NCI-H2227 (cell line): Measurements from ENCODE around the gene CXCR6.

ENCODE experiments used
- DNase-seq: peaks from one replicate; lab custom pipeline; 2025; ENCODE audit not compliant: unreplicated experiment; lab: John Stamatoyannopoulos, UW

CXCR6 gene

GRCh38 chr3:45921158-45922038 is 21.9 kb upstream of the CXCR6 start:
- DNase-seq = no peak

- no peak for DNase-seq
These were observed 21.3 kb upstream of the CXCR6 start for GRCh38 chr3:45922039-45922326.

- DNase-seq = no peak
These were observed 20.2 kb upstream of the CXCR6 start for GRCh38 chr3:45922950-45923590.

GRCh38 chr3:45923755-45924154 is 19.5 kb upstream of the CXCR6 start:
- DNase-seq = no peak

- DNase-seq = no peak
These were observed 15.4 kb upstream of the CXCR6 start for GRCh38 chr3:45927881-45928280.

GRCh38 chr3:45929042-45929679 is 14.1 kb upstream of the CXCR6 start:
- peak; percentile 31 for DNase-seq

- no peak for DNase-seq
These were observed 11.8 kb upstream of the CXCR6 start for GRCh38 chr3:45931496-45931895.

- no peak for DNase-seq
These were observed 11.2 kb upstream of the CXCR6 start for GRCh38 chr3:45932112-45932511.

- DNase-seq = no peak
These were observed 9.7 kb upstream of the CXCR6 start for GRCh38 chr3:45933591-45933990.

GRCh38 chr3:45936261-45936660 is 7.0 kb upstream of the CXCR6 start:
- DNase-seq = no peak

- DNase-seq = no peak
These were observed 5.8 kb upstream of the CXCR6 start for GRCh38 chr3:45937206-45938042.

- DNase-seq = no peak
These were observed 5.2 kb upstream of the CXCR6 start for GRCh38 chr3:45938043-45938435.

GRCh38 chr3:45938864-45939263 is 4.4 kb upstream of the CXCR6 start:
- peak; percentile 73 for DNase-seq

- DNase-seq = no peak
These were observed 3.9 kb upstream of the CXCR6 start for GRCh38 chr3:45939341-45939771.

GRCh38 chr3:45940004-45940780 is 3.1 kb upstream of the CXCR6 start:
- peak; percentile 8 for DNase-seq

- no peak for DNase-seq
These were observed 2.4 kb upstream of the CXCR6 start for GRCh38 chr3:45940781-45941365.

- no peak for DNase-seq
These were observed 1.0 kb upstream of the CXCR6 start for GRCh38 chr3:45942051-45942825.

GRCh38 chr3:45944830-45945620 is 1.8 kb downstream of the CXCR6 start:
- DNase-seq = no peak

GRCh38 chr3:45946307-45946706 is 3.0 kb downstream of the CXCR6 start:
- DNase-seq = no peak
